NCI-H2171 treated with DMSO at 0.1 percent for 48 hours (cell line): ENCODE measurements around the gene TMEM33.

Source experiments
- DNase-seq: peaks from one replicate; lab custom pipeline; 2025; lab: John Stamatoyannopoulos, UW

Gene TMEM33

DNA sequence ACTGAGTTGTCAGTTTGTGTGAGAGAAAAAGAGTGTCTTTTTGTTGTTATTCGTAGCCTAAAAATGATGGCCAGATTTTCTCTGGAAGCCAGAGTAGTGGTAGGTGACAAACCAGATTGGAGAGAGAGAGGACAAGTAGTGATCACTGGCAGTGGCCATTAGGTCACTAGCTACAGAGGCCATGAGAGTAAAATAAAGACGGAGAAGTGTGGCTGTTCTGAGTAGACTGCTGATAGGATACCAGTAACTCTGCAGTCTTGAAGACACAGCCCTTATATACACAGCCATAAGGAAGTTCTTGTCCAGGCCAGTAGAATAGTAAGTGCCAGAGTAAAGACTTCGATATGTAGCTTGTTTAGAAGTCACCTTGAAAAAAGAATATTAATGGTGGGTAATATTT is 62.8 kb downstream of the TMEM33 start:
- no peak for DNase-seq

DNA sequence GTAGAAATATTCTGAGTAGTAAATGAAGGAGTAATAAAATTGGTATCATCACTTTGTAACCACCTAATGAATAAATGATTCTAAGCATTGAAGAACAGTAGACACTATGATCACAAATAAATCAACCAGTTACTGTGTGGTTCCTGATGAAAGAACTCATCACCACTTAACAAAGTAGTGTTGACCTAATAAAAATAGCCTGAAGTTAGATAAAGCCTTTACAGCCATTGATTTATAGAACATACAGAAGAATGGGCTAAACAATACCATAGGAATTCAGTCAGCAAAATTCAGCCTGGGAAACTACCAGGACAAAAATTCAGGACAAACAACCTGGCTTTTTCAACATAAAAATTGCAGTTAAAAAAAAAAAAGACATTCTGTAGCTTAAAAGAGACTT is 64.1 kb downstream of the TMEM33 start:
- DNase-seq, result no peak

DNA sequence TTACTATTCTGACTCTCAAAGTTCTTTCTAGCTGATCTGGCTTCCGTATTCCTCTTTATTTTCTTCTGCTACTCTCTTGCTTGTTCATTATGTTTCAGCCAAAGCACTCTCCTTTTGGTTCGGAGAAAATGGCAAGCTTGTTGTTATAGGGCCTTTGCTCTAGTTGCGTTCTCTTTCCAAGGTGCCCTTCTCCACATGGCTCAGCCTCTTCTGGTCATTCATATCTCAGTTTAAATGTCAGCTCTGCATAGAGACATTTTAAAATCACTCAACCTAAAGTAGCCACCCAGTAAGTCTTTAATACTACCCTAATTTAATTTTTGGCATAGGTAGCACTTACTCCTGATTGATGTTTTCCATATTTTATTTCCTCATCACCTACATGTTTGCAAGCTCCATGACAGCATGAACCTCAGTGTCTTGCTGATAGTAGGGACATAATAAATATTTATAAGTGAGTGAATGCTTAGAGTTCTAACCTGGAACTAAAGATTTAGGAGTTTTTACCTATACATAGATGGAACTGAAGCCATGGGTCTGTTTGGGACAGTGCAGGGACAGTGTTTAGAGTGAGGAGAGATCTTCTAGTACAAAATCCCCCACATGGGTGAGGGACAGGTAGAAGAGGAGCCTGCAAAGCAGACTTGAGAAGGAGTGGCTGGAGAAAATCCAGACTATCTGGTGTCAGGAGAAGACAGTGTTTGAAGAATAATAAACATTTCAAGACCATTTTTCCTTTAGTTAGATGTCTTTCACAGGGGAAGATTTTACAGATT is 73.0 kb downstream of the TMEM33 start:
- no peak for DNase-seq
